Omental fat pad (tissue), 4 donors: Measurements from ENCODE around the gene RBPMS2. TPM values are rescaled to one million over a fixed set of nuclear protein-coding genes. Genes with fewer than 3 reads are reported as not detected.
A peak's percentile ranks its signal among the peaks of the same experiment; 100 is the strongest.

ENCODE experiments used
- ATAC-seq: fragments of 150-250 bp; one replicate; pipeline ENCODE4 v1.9.1; 2016; ENCODE audit warnings: mild to moderate bottlenecking, moderate library complexity; ENCODE audit not compliant: low FRiP score
- DNase-seq: peaks from one replicate; pipeline ENCODE4 v3.0.0-alpha.2; 2019; ENCODE audit warnings: low spot score
- CTCF ChIP-seq, 3 donors: fragments of 450-650 bp; IDR thresholded peaks; one replicate each; pipeline ENCODE4 v1.5.1; 2016 to 2017; ENCODE audit warnings: antibody characterized with exemption in 3 of 3, mild to moderate bottlenecking in 3 of 3, moderate library complexity in 2 of 3
- total RNA-seq, 4 donors: library from RNA; depleted of rRNA; stranded (reverse); fragments of >200 nt; gene quantifications; one replicate each; pipeline ENCODE4 v1.1.0, GENCODE V29; 2016

RBPMS2 gene
- total RNA-seq, 4 donors from 2014 or later, result 1.4 to 3.1 (median 2.8) TPM

GRCh38 chr15:64696481-64696880 is 78.9 kb downstream of the RBPMS2 start:
- ATAC-seq (no peak), DNase-seq (no peak)
- no peak for TF ChIP-seq CTCF (IDR thresholded peaks at IDR 0.05)

- ATAC-seq (no peak), DNase-seq (no peak)
- TF ChIP-seq CTCF (IDR thresholded peaks at IDR 0.05), result no peak
These were observed 79.8 kb downstream of the RBPMS2 start for GRCh38 chr15:64695561-64695992.

GRCh38 chr15:64694816-64695215 is 80.6 kb downstream of the RBPMS2 start:
- no peak for TF ChIP-seq CTCF (IDR thresholded peaks at IDR 0.05)
- ATAC-seq (no peak), DNase-seq (no peak)

GRCh38 chr15:64693134-64693533 is 82.3 kb downstream of the RBPMS2 start:
- ATAC-seq (peak; percentile 74), DNase-seq (no peak)
- no peak for TF ChIP-seq CTCF (IDR thresholded peaks at IDR 0.05)

- TF ChIP-seq CTCF (IDR thresholded peaks at IDR 0.05), result no peak
- ATAC-seq (no peak), DNase-seq (no peak)
These were observed 83.4 kb downstream of the RBPMS2 start for GRCh38 chr15:64691896-64692565.

- no peak for TF ChIP-seq CTCF (IDR thresholded peaks at IDR 0.05)
- no peak for DNase-seq
- ATAC-seq, result no peak
These were observed 84.7 kb downstream of the RBPMS2 start for GRCh38 chr15:64690578-64691296.

- ATAC-seq (no peak), DNase-seq (no peak)
- TF ChIP-seq CTCF (IDR thresholded peaks at IDR 0.05), result no peak
These were observed 85.4 kb downstream of the RBPMS2 start for GRCh38 chr15:64690008-64690407.
